Stimulated activated CD8-positive, alpha-beta memory T cell treated with anti-CD3 and anti-CD28 coated beads, Interleukin-12 subunit alpha, Interleukin-12 subunit beta, amount 100 ng/mL, for 24 hours (primary cell): ENCODE results near the gene SNAPC4.

Experiments used
- DNase-seq: peaks from one replicate; pipeline ENCODE4 v3.0.0-alpha.2; 2020; ENCODE audit errors: extremely low read depth

Gene SNAPC4, protein sequence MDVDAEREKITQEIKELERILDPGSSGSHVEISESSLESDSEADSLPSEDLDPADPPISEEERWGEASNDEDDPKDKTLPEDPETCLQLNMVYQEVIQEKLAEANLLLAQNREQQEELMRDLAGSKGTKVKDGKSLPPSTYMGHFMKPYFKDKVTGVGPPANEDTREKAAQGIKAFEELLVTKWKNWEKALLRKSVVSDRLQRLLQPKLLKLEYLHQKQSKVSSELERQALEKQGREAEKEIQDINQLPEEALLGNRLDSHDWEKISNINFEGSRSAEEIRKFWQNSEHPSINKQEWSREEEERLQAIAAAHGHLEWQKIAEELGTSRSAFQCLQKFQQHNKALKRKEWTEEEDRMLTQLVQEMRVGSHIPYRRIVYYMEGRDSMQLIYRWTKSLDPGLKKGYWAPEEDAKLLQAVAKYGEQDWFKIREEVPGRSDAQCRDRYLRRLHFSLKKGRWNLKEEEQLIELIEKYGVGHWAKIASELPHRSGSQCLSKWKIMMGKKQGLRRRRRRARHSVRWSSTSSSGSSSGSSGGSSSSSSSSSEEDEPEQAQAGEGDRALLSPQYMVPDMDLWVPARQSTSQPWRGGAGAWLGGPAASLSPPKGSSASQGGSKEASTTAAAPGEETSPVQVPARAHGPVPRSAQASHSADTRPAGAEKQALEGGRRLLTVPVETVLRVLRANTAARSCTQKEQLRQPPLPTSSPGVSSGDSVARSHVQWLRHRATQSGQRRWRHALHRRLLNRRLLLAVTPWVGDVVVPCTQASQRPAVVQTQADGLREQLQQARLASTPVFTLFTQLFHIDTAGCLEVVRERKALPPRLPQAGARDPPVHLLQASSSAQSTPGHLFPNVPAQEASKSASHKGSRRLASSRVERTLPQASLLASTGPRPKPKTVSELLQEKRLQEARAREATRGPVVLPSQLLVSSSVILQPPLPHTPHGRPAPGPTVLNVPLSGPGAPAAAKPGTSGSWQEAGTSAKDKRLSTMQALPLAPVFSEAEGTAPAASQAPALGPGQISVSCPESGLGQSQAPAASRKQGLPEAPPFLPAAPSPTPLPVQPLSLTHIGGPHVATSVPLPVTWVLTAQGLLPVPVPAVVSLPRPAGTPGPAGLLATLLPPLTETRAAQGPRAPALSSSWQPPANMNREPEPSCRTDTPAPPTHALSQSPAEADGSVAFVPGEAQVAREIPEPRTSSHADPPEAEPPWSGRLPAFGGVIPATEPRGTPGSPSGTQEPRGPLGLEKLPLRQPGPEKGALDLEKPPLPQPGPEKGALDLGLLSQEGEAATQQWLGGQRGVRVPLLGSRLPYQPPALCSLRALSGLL (N-terminal part only)

DNA sequence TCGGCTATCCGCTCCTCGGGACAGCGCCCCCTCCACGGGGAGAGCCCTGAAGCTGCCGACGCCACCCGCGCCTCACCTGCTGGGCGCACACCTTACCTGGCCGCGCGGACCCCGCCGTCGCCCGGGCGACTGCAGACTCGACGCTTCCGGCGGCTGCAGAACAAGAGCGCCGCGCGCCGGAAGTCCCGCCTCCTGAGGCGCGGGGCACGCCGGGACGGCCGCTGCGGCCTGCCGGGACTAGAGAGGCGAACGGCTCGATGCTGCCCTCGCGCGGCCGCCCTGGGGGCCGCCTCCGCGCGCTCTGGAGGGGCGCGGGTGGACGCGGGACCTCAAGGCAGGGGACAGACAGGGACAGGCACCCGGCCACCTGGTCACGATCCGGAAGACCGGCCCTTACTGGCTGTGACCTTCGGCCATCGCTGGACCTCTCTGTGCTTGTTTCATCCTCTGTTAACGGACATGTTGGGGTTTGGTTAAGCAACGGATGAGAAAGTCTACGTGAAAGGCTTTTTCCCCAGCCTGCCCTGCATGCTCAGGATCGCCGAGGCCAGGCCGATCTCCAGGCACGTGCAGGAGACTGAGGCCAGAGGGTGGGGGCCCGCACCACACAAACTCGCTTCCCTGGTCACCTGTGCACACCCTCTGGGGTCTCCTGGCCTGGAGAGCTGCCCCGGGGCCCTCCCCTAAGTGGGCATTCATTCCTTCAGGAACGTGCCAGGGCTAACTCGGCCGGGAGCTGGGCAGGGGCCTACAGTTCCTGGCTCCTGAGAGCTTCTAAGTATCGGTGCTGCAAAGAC lies at the start of gene SNAPC4:
Gene SNAPC4, minus strand, starts transcription at position 133 of the 797 bp plus-strand sequence. CDS start 1,742 bp downstream, outside the sequence.
- peak; percentile 65 for DNase-seq

DNA sequence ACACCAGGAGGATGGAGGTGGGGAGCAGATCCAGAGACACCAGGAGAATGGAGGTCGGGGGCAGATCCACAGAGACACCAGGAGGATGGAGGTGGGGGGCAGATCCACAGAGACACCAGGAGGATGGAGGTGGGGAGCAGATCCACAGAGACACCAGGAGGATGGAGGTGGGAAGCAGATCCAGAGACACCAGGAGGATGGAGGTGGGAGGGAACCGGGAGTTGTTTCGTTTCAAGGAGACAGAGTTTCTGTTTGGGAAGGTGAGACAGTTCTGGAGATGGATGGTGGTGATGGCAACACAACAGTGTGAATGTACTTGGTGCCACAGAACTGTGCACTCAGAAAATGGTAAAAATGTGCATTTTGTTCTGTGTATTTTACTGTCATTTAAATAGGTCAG lies 48.7 kb upstream of the SNAPC4 start:
- DNase-seq = no peak

DNA sequence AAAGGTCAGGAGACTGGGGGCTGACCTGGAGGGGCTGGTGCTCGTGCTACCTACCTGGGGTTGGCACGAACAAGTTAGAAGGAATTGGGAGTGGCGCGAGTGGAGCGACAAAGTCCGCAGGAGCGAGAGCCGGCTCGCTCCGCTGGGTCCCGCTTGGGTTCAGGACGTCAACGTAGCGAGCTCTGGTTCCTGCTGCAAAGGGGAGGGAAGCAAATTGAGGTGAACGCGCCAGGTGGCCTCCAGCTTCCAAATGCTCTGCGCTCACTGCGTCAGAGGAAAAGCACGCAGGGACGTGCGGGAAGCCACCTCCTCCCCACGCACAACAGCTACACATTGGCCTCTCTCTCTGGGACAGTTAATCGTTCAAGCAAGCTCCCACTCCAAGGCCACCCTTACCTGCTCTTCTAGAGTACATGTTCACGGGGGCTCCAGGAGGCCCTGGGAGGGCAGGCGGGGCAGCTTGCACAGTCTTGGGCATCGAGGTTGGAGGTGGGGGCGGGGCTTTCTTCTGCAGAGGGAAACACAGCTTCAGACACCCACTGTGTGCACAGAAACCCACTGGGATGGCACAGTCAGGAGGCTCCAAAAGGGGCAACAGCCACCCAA lies 47.3 kb upstream of the SNAPC4 start:
- no peak for DNase-seq

DNA sequence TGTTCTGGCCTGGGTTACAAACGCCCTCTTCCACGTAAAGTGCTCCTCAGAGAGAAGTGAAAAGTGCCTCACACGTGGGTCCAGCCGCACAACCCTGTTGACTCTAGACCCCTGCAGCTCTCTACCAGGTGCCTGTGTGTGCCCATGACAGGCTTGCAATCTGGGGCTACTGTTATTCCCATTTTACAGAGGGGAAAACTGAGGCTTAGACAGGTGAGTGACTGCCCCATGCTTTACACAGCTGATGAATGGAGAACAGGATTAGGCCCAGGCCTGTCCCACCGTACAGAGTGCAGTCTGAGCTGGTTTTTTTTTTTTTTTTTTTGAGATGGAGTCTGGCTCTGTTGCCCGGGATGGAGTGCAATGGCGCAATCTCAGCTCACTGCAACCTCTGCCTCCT lies 45.8 kb upstream of the SNAPC4 start:
- no peak for DNase-seq

DNA sequence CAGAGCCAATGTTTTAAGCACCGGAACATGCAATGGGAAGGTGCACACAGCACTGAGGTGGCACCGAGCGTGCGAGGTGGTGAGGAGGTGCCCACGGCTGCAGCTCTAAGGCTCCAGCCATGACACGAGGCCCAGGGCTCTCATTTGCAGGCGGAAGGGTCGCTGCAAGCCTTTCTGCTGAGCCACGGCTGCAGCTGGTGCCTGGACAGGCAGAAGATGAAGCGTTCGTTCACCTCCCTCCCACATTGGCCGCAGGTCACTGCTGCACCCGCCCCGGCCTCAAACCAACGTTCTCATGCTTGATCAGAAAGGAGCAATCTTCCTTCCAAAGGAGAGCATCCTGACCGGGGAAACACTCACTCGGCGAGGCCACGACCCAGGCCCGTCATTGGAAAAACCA lies 44.1 kb upstream of the SNAPC4 start:
- no peak for DNase-seq

DNA sequence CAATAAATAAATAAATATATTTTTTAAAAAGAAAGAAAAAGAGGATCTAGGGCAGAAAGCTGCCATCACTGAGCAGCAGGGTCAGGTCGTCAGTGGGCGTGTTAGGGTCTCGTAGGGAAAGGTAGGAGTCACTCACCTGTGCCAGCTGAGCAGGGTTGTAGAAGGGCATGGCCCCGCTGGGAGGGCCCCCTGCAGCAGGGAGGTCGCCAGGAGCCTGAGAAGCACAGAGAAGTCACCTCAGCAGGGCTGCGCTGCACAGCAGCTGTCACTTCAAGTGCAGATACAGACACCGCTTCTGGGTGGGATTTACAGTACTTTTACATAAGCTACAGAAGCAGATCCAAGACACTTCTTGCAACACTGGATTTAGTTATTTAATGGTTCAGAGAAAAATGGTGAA lies 43.7 kb upstream of the SNAPC4 start:
- no peak for DNase-seq

DNA sequence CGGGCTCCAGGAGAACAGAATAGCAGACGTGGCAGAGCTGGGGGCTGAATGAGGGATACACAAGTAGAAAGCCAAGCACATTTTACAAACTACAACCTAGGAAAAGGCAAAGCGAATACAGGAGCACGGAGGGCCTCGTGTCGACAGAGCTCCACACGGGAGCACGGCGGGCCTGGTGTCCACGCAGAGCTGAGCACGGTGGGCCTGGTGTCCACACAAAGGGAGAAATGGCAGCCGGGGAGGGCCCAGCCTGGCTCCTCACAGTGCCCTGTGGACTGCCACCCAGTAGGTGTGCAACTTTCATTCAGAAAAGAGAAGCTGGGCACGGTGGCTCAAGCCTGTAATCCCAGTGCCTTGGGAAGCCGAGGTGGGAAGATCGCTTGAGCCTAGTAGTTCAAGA lies 43.1 kb upstream of the SNAPC4 start:
- no peak for DNase-seq

DNA sequence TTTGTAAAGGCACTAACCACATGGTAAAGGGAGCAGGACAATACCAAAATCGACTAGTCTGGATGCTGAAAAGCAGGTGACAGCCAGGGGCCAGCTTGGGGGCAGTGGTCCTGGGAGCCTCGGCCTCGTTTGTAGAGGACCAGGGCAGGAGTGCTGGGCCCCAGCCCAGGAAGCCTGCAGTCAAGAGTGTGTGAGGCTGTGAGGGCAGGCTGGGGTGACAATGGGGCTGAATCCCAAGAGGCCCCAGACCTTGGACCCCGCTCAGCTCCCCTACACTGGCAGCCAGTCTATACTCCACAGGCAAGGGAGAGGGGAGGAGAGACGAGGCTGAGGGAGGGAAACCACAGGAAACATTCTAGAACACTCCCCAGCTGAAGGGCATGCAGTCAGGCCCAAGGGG lies 42.3 kb upstream of the SNAPC4 start:
- DNase-seq = no peak

DNA sequence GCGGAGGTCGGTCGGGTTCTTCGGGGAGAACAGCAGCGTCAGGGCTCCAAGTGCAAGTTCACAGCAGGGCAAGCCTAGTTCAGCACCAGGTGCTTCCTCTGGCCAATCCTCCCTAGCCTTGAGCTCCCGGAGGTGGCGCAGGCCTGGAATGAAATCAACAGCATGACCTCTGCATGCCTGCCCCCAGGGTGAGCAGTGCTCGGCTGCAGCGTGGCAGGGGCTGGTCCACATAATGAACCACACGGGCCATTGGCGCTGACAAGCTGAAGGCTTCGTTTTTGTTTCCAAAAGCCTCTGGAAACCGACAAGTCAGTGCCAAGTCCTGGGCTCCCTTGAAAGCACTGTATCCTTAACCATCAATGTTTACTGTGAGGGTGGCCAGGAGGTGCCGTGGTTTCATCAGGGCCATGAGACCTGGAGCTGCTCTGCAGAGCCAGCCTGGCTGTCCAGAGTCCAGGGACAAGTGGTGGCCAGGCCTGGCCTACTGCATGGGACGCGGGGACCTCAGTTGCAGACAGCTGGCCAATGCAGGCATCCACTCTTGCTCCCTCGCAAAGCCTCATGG lies 41.8 kb upstream of the SNAPC4 start:
- no peak for DNase-seq

DNA sequence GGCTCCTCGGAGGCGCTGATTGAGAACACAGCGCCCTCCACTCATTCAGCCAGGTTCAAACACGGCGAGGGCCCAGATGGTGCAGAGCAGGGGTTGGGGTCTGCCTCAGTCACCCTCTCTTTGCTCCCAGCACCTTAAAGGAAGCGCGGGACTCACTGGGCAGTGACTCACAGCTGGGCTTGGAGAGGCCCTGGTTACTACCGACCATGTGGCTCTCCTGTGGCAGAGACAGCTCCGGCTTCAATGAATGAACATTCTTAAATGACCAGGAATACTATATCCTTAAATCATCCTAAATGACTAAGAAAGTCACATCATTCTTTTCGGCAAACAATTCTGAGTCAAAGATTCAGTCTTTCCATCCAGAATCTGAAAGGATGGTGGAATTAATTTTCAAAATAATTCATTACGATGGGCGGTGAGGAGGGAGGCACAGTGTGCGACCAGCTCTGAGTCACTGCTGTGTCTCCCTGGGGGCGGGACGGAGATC lies 41.3 kb upstream of the SNAPC4 start:
- DNase-seq = no peak

DNA sequence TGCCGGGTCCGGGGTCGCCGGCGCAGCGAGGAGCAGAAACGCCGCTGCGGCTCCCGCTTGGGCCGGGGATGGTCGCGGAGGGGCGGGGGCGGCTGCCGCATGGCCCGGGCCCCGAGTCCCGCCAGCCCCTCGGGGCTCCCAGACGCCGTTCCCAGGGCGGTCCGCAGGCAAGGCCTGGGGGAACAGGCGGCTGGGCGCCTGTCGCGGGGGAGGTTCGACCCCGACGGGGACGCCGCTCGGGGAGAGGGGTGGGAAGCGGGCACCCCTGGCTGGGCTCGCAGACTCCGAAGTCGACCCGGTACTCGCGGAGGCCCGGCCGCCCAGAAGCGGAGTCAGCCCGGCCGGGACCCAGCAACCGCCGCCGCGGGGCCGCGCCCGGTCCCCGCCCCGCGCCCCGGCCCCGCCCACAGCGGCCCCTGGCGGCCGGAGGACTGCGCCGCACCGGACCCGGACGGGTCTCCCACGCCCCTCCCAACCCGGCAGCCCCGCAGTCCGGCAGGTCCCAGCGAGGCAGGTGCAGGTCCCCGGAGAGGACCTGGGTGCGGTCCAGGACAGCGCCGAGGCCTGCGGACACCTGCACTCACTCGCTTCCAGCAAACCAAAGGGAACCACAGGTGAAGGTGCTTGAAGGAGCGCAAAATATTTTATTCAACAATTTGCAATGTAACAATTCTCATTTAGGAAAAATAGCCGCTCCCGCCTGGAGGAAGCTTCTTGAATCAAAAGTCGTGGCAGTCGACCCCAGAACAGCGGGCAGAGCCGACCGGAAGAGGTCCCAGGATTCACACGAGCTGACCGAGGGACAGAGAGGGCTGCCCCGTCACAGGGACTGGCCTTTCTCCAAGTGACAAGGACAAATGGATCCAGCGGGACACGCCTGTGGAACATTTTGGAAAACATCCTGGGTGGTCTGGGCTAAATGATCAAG lies 39.8 kb upstream of the SNAPC4 start, which contains the start of gene INPP5E:
Gene INPP5E, minus strand, starts transcription at position 365 of the 928 bp plus-strand sequence. CDS start 426 bp downstream, outside the sequence.
- DNase-seq = peak; percentile 45

DNA sequence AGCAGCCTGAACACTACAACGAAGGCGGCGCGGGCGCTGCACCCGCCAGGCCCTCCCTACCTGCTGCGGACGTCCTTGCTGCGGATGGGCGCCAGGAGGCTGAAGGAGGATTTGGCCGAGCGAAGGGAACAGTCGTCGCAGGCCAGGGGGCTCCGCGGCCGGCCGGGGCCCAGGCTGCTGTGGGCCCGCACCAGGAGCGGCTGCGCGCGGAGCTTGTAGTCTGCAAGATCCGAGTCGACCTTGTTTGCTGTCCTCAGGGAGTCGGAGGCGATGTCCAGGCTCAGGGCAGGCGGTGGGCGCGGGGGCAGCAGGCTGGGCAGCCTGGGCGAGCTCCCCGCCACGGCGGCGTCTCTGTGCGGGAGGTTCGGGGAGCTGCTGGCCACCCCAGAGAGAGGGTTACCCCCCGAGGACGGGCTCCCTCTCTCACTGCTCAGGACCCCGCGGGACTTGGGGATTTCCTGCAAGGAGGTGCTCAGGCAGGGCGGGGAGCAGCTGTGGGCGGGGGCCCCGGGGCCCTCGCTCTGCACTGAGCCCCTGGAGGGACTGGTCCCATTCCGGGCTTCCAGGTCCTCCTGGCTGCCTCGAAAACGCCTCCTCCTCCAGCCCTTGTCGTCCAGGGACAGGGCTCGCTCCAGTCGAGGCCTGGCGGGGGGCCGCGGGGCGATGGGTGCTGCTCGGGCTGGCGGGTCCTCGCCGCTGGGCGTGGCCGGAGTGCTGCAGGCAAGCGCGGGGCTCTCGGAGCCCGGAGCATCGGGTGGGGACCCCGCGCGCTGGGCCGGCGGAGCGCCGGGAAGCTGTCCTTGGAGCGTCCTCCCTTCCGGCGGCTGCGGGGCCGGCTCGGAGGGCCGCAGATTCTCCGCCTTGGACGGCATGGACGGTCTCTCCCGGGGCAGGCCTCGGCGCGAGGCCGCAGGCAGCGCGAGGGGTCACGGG lies 38.8 kb upstream of the SNAPC4 start:
- DNase-seq = peak; percentile 33

DNA sequence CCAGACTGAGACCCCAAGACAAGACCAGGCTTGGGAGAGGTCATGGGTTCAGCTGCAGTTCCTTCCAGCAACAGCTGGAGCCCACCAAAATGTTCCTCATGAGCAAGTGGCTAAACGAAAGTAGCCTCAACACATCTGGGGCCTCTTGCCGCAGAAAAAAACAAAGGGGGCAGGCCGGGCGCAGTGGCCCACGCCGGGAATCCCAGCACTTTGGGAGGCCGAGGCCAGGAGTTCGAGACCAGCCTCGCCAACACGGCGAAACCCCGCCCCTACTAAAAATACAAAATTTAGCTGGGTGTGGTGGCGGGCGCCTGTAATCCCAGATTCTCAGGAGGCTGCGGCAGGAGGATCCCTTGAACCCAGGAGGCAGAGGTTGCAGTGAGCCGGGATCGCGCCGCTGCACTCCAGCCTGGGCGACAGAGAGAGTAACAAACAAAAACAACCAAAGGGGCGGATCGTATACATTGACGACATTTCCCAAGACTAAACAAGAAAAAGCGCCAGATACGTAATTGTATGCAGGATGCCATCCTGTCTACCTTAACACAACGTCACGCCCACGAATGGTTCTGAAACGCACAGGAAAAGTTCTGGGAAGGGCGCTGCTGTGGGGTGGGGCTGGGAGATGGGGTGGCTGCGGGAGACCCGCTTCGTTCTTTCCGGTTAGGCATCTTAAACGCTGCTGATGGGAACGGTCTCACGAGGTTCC lies 38.0 kb upstream of the SNAPC4 start:
- DNase-seq = no peak

DNA sequence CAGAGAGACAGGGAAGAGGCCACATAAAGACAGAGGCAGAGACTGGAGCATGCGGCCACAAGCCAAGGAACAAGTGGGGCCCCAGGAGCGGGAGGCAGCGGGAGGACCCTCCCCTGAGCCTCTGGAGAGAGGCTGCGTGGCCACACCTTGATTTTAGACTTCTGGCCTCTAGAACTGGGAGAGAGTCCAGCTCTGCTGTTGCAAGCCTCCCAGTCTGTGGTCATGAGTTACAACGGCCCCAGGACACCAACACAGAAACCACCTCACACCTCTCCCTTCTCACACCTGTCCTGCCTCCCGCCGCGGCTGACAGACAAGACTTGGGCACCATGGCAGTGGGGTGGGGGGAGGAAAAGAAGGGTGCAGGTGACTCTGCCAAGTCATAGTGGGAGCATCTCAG lies 37.5 kb upstream of the SNAPC4 start:
- DNase-seq = no peak

DNA sequence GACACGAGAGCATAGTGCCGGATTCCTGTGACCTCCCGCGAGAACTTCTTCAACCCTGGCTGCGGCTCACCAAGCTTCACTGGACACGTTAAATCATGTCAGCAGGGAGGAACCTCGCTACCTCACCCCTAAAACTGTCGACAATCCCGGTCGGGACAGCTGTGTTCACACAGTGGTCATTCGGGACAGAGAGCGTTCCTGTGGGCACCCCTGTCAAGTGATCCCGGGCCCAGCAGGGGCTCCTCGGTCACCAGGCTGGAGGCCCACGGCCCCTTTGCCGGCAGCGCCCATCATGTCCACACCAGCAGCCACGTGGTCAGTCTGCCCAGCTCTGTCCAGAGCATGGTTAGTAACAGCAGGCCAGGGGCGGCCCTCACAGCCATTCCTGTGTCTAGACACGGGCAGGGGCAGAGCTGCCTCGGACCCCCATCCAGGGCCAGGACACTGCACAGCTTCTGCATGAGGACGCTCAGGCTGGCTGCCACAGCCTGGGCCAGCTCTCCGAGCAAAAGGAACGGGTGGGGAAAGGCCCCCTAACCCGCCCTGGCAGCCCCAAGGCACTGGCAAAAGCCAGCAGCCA lies 36.2 kb upstream of the SNAPC4 start:
- DNase-seq = no peak

DNA sequence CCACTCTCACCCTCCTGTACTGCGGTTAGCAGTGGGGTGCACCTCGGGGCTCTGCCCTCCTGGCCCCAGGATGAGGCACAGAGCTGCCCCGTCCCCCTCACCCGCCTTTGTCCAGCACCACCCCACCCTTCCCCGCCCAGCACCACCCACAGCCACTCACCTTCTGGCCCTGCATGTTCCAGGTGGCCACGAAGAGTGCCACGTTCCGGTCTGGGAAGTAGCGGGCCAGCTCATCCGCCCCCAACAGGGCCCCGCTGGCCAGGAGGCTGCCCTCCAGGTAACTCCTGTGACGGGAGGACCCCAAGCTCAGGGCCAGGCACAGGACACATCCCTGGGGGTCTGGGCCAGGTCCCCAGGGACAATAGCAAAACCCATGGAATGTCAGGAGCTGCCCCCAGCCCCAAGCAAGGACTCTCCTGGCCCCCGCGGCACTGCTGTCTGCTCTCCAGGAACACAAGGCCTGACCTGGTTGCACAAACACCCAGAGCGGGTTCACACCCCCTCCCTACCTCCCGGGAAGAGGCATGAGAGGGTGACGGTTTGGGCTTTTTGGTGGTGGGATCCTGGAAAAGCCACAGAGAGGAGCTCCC lies 34.7 kb upstream of the SNAPC4 start:
- no peak for DNase-seq
